Measurements from ENCODE around the gene MRPL44.
A peak's percentile ranks its signal among the peaks of the same experiment; 100 is the strongest.

Gene MRPL44
- 13.7 to 26.4 (median 20.9) reads per million in 4 donors for total RNA-seq

GRCh38 chr2:223957092-223957851, at the start of gene MRPL44:
Gene MRPL44, plus strand, starts transcription at chr2:223957463. Its CDS starts 10 bp downstream, at chr2:223957473.
- peak; percentile 89 to 97 (median 93) for DNase-seq

DNA sequence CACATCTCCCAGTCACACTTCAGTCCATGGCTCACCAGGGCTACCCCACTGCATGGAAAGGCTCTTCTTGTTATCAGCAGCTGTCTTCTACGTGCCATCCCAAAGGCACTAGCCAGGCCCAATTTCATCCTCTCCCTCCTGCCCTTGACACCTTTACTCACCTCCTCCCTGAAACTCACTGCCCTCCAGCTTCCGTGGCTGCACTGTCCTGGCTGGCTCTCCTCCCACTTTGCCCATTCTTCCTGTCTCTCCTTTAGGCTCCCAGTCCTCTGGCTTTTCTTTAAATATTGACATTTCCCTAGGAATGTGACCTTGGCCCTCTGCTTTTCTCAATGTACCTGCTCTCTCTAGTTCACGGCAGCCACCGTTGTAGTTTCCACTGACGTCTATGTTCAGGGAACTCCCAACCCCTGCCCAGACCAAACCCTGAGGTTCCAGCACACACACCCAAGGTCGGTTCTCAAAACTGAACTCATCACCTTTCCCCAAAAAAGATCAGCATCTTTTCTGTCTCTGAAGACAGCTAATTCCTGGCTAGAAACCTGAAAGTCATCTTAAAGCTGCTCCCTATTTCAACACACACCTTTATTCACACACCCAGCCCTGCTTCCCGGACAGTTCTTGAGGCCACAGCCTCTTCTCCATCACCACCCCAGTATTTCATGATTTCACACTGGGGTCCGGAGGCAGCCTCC, 48.8 kb upstream of the MRPL44 start:
- DNase-seq, result no peak

DNA sequence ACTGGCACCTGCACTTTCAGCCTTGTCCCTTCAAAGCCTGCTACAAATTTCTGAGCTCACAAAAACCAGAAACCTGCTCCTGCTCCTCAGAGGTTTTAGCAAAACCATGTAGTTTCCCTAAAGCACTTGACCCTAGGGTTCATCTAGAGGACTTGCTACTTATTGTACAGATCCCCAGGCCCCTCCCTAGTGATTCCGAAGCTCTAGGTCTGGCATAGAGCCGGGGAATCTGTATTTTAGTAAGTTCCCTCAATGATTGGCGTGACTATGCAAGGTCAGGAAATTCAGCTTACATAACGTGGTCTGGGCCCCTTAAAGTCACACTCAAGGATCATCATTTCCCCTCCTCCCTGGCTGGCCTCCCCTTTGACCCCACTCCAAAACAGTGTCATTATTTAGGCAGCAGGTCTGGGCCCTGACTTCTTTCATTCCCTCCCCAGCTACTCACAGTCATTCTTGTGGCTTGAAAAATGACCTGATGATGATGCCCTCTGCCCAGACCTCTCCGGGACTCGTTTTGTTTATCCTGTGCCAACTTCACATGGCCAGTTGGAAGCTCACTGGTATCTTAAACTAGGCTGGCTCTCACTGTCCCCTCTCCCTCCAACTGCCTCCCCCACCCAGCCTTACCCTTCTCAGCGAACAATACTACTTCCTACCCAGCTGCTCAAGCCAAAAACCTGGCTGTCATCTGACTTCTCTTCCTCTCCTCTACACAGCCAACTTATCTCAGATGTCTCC, 48.1 kb upstream of the MRPL44 start:
- DNase-seq, result no peak

DNA sequence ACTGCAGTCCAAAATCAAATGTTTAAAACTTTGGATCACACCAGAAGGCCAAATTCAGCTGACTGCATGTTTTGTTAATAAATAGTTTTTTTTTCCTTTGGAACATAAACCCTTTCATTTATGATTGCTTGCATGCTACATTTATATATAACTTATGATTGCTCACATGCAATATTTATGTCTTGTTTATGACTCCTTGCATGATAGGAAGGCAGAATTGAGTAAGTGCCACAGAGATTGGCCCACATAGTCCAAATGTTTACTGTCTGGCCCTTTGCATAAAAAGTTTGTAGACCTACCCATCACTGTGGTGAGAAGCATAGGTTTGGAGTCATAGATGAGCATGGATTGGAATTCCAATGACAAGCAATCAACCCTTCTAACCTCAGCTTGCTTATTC, 42.9 kb upstream of the MRPL44 start:
- DNase-seq, result no peak

DNA sequence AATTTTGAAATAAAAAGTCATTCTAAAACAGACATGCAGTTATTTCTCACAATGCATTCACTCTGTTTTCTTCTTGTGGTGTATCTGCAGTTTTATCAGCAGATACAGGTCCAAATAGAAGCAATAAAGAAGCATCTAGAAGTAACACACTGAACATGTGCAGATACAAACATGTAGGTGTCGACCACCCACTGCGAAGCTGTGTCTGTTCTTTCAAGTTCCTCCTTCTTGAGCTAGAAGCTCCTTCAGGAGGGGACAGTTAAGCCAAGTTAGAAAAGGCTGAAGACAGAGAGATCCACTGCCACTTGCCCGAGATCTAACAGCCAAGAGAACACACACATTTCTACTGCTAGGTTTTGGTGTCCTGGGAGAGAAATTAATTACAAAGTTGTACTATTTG, 42.2 kb upstream of the MRPL44 start:
- no peak for DNase-seq

- DNase-seq, result no peak
These were observed 40.9 kb upstream of the MRPL44 start for GRCh38 chr2:223916181-223916920.

GRCh38 chr2:223918671-223919134, 38.6 kb upstream of the MRPL44 start:
- no peak for DNase-seq

- no peak for DNase-seq
These were observed 37.2 kb upstream of the MRPL44 start for GRCh38 chr2:223920109-223920508.

DNA sequence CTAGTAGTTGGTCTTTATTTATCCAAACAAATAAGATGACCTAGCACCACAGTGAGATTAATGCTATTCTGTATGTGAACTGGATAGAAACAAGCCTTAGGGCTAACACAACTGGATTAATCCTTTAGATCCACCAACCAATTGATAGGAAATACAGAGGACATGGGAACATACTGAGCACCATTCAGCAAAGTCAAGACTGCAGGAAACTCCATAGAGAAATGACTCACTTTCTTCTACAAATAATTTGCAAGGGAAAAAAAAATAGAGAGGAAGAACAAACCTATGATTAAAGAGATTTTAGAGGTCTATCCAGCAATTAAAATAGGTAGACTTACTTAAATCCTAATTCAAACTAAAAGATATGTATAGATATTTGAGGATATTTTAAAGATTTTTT, 36.1 kb upstream of the MRPL44 start:
- no peak for DNase-seq

DNA sequence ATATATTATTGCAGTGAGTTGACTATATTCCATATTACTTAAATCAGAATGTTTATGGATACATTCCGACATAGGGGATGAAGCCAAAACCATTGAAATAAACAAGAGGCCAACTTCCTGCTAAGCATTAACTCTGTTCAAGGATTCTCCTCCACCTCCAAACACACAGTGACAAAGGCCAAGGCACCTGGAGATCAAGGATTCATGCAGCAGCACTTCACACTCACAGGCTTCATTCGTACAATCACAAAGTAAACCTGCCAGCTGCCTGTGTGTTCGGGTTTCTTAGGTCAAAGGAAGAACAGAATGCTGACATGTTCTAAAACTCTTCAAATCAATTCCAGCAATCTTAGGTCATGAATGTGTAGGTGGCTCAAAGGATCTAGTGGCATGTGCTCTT, 35.0 kb upstream of the MRPL44 start:
- DNase-seq, result no peak

DNA sequence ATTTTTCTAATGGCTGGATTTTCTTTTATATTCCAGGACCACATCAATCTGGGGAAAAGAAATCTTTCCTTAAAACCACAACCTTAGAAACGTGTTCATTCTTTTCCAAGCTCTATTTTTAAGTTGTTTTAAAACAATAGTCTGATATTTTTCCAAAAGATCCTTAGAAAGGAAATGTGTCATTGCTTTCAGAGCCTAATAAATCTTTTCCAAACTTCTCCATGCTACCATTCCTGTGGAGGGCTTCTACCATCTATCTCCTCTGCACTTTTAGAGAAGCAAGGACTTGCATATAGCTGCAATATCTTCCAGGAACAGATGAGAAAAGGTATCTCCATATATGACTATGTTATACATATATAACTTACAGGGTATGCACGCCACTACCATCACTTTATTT, 33.3 kb upstream of the MRPL44 start:
- no peak for DNase-seq

GRCh38 chr2:223925106-223925505, 32.2 kb upstream of the MRPL44 start:
- no peak for DNase-seq

GRCh38 chr2:223928113-223929006, 28.9 kb upstream of the MRPL44 start:
- DNase-seq, result no peak

DNA sequence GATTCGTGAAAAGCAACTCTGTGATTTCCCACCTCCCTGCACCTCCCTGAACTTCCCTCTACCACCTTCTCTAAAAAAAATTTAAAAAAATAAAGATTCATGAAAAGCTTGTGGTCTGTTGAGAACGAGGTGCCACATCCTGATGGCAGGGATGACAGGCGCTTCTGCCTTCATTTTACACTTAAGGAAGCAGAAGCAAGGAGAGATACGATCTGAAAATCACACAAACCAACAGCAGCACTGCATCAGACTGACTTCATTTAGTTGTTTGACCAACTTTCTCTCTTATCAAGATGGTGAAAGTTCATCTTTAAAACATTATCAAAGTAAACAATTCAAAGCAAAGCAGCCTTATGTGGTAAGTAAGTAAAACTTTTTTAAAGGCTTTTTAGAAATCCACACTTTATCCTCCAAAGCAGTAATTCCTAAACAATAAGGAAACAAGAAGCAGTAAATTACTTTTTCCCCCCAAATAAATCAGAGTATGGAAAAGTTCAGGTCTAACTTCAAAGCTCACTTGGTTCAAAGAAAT, 27.6 kb upstream of the MRPL44 start:
- DNase-seq, result peak in 2 of 5 donors; percentile 14 to 68

DNA sequence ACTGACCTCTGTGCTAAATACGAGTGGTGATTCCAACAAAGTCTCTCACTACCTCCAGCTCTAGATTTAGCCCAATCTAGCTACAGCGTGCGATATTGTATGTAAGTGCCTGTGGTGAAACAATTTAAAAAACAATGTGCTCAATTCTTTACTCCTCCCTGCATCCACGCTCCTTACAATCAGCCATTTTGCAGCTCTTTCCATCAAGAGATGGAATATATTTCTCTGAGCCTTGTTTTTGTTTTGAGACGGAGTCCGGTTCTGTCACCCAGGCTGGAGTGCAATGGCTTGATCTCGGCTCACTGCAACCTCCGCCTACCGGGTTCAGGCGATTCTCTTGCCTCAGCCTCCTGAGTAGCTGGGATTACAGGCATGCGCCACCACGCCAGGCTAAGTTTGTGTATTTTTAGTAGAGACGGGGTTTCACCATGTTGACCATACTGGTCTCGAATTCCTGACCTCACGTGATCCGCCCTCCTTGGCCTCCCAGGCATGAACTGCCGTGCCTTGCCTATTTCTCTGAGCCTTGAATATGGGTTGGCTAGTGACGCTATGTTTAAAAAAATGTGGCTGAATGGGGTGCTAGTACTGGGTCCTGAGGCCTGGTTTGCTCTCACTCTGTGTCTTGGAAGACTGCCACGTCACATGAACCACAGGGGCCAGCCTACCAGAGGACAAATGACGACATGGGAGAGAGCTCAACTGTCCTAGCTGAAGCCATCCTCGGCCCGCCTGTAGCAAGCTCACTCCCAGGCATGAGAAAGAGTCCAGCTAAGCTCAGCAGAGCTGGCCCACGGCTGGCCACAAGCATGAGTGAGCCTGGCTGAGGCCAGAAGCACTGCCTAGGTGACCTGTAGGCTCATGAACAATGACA, 26.9 kb upstream of the MRPL44 start:
- DNase-seq, result no peak

DNA sequence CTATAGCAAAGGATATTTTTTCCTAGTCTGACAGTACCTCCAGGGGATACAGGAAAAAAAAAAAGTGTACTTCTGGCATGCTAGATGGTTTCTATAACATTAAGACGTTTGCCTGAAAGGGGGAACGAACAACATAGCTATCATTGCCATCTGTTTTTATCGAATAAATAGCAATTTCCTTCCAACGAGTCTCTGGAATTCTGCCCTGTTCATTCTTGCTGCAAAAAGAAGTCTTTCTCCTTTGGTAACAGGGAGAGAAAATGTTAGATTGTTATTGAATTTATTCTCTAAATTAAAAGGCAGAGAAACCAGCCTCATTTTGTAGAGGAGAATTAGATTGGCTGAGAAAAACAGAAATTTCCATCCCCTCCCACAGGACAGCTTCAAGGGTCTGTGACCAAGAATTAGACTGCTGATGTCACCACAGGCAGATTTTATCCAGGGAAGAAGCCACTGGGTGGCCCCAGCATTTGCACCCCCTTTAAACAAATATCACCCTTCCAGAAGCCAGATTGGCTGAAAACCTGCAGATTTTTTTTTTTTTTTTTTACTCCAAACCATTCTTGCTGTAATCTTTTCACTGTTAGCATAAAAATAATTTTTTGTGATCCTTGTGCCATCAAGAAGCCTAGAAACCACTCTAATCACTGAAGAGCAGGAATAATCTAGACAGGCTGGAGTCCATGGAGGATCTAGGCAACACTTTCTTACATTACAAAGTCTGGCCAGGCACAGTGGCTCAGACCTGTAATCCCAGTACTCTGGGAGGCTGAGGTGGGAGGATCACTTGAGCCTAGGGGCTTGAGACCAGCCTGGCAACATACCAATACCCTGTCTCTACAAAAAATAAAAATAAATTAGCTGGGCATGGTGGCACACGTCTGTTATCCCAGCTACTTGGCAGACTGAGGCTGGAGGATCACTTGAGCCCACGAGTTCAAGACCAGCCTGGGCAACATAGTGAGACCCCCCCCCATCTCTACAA, 24.2 kb upstream of the MRPL44 start:
- no peak for DNase-seq

DNA sequence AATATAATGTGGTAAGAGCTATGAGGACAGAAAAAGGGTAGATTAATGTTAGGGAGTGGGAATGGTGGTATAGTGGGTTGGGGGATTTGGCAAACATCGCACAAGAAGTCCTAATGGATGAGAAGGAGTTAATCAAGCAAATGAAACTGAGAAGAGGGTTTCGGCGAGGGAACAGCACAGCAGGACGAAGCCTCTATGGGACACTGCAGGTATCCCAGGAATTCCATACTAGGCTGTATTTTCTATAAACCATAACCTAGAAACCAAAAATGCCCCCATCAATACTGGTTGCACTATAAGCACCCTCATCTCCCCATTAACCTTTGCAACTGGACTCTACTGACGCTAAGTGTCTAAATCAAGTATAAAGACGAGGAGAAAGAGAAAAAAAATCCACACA, 22.4 kb upstream of the MRPL44 start:
- no peak for DNase-seq

GRCh38 chr2:223935459-223936125, 21.7 kb upstream of the MRPL44 start:
- no peak for DNase-seq
